Tibial nerve (tissue), 4 donors: Measurements from ENCODE around the gene LHX3. TPM values are rescaled to one million over a fixed set of nuclear protein-coding genes. Genes with fewer than 3 reads are reported as not detected.

Source experiments
- DNase-seq, 2 donors: peaks; one replicate each; pipeline ENCODE4 v3.0.0-alpha.2; 2019; ENCODE audit warnings: low spot score in 2 of 2
- H3K27ac ChIP-seq, 4 donors: fragments of 200-600 bp; sonication (generic) in 3 of 4; one replicate each; pipeline ENCODE4 v1.5.1; 2017 to 2019; ENCODE audit warnings: mild to moderate bottlenecking in 1 of 4
- H3K27me3 ChIP-seq, 2 donors: fragments of 200-600 bp; sonication (generic) in 1 of 2; one replicate each; pipeline versions ENCODE4 v1.5.1 to v1.6.0; 2017 to 2019
- H3K36me3 ChIP-seq, 3 donors: fragments of 200-600 bp; sonication (generic); one replicate each; pipeline ENCODE4 v1.5.1; 2018 to 2019
- H3K4me1 ChIP-seq, 4 donors: fragments of 200-600 bp; sonication (generic) in 3 of 4; one replicate each; pipeline ENCODE4 v1.5.1; 2017 to 2019
- H3K4me3 ChIP-seq, 4 donors: fragments of 200-600 bp; sonication (generic) in 3 of 4; one replicate each; pipeline ENCODE4 v1.5.1; 2017 to 2019; ENCODE audit warnings: mild to moderate bottlenecking in 1 of 4, moderate library complexity in 1 of 4
- H3K9me3 ChIP-seq, 4 donors: fragments of 200-600 bp; sonication (generic) in 3 of 4; one replicate each; pipeline ENCODE4 v1.5.1; 2017 to 2019
- CTCF ChIP-seq, 5 experiments: fragments of 200-600 bp in 3 of 5; fragments of 450-650 bp in 2 of 5; sonication (generic) in 3 of 5; IDR thresholded peaks; one replicate each; pipeline ENCODE4 v1.5.1; 2016 to 2019; ENCODE audit warnings: antibody characterized with exemption in 5 of 5, mild to moderate bottlenecking in 3 of 5, moderate library complexity in 2 of 5
- EP300 ChIP-seq, 2 donors: sonication (generic); formaldehyde crosslinking; IDR thresholded peaks; one replicate each; pipeline ENCODE4 v1.6.1; 2017; ENCODE audit warnings: antibody characterized with exemption in 2 of 2, mild to moderate bottlenecking in 1 of 2
- POLR2A ChIP-seq, 2 donors: fragments of 450-650 bp; IDR thresholded peaks; one replicate each; pipeline ENCODE4 v1.6.1; 2017; ENCODE audit warnings: antibody characterized with exemption in 2 of 2, mild to moderate bottlenecking in 2 of 2, moderate library complexity in 2 of 2
- WGBS, 2 donors: methylation state at CpG; one replicate each; pipeline ENCODE4 v1.1.5; 2018; 5-methylcytosine and 5-hydroxymethylcytosine counted together
- total RNA-seq, 4 donors: library from RNA; depleted of rRNA; stranded (reverse); fragments of >200 nt; gene quantifications; one replicate each; pipeline ENCODE4 v1.1.0, GENCODE V29; 2016

LHX3 gene
- total RNA-seq, 4 donors from 2014 or later = not detected

GRCh38 chr9:136157477-136158265 is 47.3 kb downstream of the LHX3 start:
- Histone ChIP-seq H3K27me3 (peaks cover 0 to 53% of the 10 kb centered on the region in 2 donors), H3K9me3 (peaks cover 0 to 7% (median 0%) of the 10 kb centered on the region in 4 donors), H3K36me3 (no peaks in the 10 kb centered on the region), H3K27ac (no peak overlapping the region), H3K4me3 (no peak overlapping the region), H3K4me1 (no peaks in the 10 kb centered on the region)
- 35 to 52% methylated on average over 11 to 16 of the region's 20 CpGs for WGBS, 2 donors
- no peak for DNase-seq
- TF ChIP-seq EP300 (IDR thresholded peaks at IDR 0.05) (no peak), CTCF (IDR thresholded peaks at IDR 0.05) (no peak), POLR2A (IDR thresholded peaks at IDR 0.05) (no peak)

- Histone ChIP-seq H3K4me3 (no peak overlapping the region), H3K9me3 (no peaks in the 10 kb centered on the region), H3K36me3 (no peaks in the 10 kb centered on the region), H3K27me3 (peaks cover 0 to 53% of the 10 kb centered on the region in 2 donors), H3K4me1 (no peaks in the 10 kb centered on the region), H3K27ac (no peak overlapping the region)
- TF ChIP-seq POLR2A (IDR thresholded peaks at IDR 0.05) (no peak), CTCF (IDR thresholded peaks at IDR 0.05) (no peak), EP300 (IDR thresholded peaks at IDR 0.05) (no peak)
- WGBS, 2 donors = 28% methylated on average over 37 to 42 of the region's 42 CpGs
- DNase-seq = no peak
These were observed 48.5 kb downstream of the LHX3 start for GRCh38 chr9:136156209-136157120.

GRCh38 chr9:136155576-136155975 is 49.4 kb downstream of the LHX3 start:
- H3K27me3 ChIP-seq = peaks cover 0 to 48% of the 10 kb centered on the region in 2 donors
- TF ChIP-seq CTCF (IDR thresholded peaks at IDR 0.05) = no peak
- TF ChIP-seq EP300 (IDR thresholded peaks at IDR 0.05) = no peak
- no peak for TF ChIP-seq POLR2A (IDR thresholded peaks at IDR 0.05)
- WGBS, 2 donors = 80 to 85% methylated on average over 17 of the region's 17 CpGs

GRCh38 chr9:136154943-136155342 is 50.0 kb downstream of the LHX3 start:
- H3K27ac ChIP-seq = no peak overlapping the region
- no peaks in the 10 kb centered on the region for H3K4me1 ChIP-seq
- TF ChIP-seq EP300 (IDR thresholded peaks at IDR 0.05) = no peak
- no peak for TF ChIP-seq POLR2A (IDR thresholded peaks at IDR 0.05)
- no peak for TF ChIP-seq CTCF (IDR thresholded peaks at IDR 0.05)
- H3K4me3 ChIP-seq = no peak overlapping the region
- H3K9me3 ChIP-seq = no peaks in the 10 kb centered on the region
- no peak for DNase-seq
- H3K36me3 ChIP-seq = no peaks in the 10 kb centered on the region
- H3K27me3 ChIP-seq = peaks cover 0 to 47% of the 10 kb centered on the region in 2 donors
- 90 to 92% methylated on average over 14 of the region's 14 CpGs for WGBS, 2 donors

More at GRCh38 chr9:136155576-136155975, 49.4 kb downstream of the LHX3 start:
- Histone ChIP-seq H3K27ac (no peak overlapping the region), H3K4me1 (no peaks in the 10 kb centered on the region), H3K4me3 (no peak overlapping the region), H3K36me3 (no peaks in the 10 kb centered on the region), H3K9me3 (no peaks in the 10 kb centered on the region)
- DNase-seq = no peak
